Germinal center (tissue), 1 donor: ENCODE data around the gene PPP4R1.

Source experiments
- DNase-seq: peaks from one replicate; pipeline ENCODE4 v3.0.0; 2012; ENCODE audit warnings: mixed read lengths, low spot score

PPP4R1 gene

DNA sequence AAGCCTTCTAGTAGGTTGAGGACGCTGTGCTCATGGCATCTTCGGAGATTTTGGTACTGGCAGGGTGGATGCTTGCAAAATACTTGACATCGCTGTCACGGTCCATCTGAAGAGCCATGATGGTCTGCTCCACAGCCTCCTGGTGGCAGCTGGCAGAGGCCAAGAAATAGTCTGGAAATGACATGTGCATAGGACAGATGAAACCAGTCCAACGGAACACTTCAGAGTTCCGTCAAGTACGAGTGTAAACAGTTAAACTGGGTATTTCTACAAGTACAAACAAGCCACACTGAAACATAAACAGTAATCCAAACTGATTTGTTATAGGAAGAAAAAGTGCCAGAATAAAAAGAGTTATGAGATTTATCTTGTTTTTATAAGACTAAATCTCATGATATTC is 66.6 kb downstream of the PPP4R1 start:
- no peak for DNase-seq

- no peak for DNase-seq
Observed at GRCh38 chr18:9546468-9546867, 67.9 kb downstream of the PPP4R1 start.

DNA sequence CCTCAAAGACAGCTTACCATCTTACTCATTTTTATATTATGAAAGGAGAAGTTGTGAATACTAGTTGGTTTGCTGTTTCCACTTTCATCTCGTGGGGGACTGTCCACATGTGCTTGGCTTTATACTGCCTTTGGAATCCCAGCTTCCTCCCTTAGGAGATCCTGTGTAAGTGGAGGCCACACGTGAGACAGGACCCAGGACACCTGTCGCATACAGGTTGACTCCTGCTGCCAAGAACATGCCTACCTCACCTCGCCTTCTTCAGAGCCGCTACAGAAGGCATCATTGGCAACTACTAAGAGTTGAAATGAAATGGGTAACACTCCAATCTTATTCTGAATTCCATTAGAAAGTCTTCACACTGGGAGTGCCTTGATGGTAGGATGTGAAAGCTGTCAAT is 69.3 kb downstream of the PPP4R1 start:
- no peak for DNase-seq

- DNase-seq = no peak
Observed at GRCh38 chr18:9542924-9543323, 71.4 kb downstream of the PPP4R1 start.

DNA sequence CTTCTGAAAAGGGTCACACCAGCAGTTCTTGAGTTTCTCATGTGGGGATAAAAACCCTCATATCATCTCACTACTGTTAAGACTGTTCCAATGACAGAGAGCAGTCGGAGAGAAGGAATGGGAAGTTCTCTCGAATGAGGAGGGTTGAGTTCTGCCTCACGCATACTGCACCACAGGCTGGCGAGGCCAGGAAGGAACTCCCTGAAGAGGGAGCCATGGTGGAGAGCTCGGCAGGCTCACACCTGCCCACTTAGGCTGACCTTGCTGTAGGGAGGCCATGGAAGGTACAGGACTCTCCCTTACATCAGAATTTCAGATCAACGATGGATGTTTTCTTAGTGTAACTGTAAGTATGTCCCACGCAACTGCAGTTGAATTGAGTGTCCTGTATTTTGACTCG is 74.4 kb downstream of the PPP4R1 start:
- no peak for DNase-seq

DNA sequence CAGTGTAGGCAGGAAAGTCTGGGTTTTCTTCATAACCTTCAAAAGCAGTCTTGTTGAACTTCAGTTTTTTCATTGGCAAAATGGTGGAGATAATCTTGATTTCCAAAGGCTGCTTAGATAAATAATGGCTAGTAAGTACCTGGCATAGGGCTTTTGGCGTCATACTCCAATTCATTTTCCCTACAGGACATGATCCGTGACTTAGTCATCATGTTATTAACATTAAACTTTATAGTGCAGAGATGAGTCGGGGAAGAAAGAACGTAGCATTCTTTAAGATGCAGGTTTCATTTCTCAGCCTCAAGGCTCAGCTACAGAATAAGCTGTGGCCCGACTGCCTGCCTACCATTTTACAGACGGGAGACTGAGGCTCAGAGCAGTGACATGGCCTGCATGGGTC is 75.1 kb downstream of the PPP4R1 start:
- no peak for DNase-seq

DNA sequence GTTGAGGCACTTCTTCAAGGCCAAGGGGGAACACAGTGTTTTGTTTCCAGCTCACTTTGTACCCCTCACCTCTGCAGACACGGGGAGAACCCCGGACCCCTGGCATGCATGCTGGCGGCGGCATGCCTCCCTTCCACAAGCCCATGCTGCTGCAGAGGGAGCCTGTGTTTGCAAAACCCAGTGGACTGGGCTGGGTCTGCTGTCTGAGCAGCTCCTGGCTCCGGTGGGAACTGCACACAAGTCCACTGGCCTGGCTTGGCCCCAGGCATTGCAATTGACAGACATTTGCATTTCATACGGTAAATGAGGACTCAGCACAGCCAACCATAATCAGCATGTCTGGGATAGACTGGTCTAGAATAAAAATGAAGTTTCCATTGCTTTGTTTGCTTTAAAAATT is 76.7 kb downstream of the PPP4R1 start:
- no peak for DNase-seq

- no peak for DNase-seq
Observed at GRCh38 chr18:9536354-9537152, 77.8 kb downstream of the PPP4R1 start.

- no peak for DNase-seq
Observed at GRCh38 chr18:9535430-9535991, 78.8 kb downstream of the PPP4R1 start.

DNA sequence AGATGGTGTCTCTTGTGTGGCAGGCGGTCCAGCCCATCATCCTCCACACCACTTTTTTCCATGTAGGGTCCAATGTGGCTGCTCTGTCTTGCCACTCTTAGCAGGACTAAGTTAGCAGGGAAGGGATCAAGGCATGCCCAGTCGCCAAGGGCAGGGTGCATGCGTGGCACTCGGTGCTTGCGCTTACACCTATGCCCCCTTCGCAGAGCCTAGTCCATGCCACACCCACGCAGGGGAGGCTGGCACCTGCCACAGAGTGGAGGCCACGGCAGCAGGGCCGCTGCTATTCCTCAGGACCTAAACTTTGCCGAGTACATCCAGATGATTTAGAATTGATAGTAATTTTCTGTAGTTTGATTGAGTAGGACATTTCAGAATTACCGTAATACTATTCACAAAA is 79.5 kb downstream of the PPP4R1 start:
- no peak for DNase-seq

DNA sequence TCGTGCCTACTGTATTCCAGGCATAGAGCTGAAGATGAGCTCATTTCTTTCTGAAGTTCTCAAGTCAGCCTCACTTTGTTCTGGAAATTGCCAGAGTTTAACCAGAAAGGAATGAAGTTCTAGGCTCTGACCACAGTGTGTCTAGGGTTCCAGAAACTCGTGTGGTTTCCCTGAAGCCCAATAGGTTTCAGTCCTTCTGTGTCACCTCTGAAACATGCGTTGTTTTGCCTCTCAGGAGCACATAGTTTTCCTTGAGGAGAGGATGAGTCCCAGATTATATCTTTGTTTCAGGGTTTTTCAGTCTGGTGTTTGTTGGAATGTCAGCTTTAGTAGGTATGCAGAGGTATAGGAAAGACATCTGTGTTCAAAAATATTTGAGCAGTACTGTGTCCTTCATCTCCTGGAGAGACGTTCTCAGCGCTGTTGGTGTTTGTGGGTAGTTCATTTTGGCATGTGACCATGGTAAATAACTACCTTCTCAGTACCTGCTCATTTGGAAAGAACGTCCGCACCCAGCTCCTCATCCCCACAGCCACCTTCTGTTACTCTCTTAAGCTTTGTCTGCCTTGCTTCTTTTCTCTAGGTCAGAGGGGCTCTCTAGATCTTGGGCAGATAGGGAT is 82.5 kb downstream of the PPP4R1 start:
- DNase-seq = no peak

- no peak for DNase-seq
Observed at GRCh38 chr18:9530226-9531009, 83.9 kb downstream of the PPP4R1 start.

DNA sequence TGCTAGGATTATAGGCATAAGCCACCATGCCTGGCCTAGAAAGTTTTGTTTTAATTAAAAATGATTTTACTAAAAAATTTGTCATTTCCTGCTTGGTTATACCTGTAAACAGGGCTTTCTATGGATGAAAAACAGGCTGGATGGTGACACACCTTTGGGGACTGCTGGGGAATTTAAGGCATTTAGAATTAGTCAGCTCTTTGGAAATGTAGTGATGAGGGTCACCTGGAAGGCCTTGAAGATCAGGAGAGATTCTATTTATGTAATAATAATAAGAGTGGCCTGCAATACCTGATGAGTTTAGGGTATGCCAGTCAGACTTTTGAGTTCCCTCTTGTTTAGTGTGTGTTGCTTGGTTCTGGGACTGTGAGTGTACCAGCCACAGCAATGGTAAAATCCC is 87.9 kb downstream of the PPP4R1 start:
- DNase-seq = no peak

DNA sequence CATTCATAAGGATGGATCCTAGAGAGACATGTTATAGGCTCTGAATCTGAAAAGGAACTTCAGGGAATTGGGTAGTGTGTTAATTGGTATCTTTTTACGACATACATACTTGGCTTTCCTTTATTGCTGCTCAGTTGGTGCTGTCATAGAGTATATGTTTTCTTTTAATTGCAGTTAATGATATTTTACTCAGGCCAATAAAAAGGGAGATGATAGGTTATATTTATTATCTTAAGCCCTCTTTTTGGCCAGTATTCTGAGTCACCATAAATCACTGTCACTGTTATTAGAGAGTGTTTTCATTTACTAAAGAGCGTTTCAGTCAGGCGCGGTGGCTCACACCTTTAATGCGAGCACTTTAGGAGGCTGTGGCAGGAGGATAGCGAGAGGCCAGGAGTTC is 91.4 kb downstream of the PPP4R1 start:
- no peak for DNase-seq

GRCh38 chr18:9521770-9522169 is 92.6 kb downstream of the PPP4R1 start:
- DNase-seq = no peak

DNA sequence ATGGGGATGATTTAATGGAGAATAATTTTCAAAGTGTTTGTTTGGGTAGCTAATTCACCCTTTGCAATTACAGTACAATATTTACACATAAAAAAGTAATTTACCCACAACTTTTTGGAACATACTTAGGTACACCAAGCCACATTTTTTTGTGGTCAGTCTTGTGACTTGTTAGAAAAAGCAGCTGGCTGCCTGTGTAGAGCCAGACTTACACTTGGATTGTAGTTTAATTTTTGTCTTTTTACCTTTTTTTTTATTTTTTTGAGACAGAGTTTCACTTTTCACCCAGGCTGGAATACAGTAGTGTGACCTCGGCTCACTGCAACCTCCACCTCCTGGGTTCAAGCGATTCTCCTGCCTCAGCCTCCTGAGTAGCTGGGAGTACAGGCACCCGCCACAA is 93.7 kb downstream of the PPP4R1 start:
- no peak for DNase-seq

GRCh38 chr18:9519399-9519798 is 95.0 kb downstream of the PPP4R1 start:
- DNase-seq = no peak

GRCh38 chr18:9517869-9518268 is 96.5 kb downstream of the PPP4R1 start:
- DNase-seq = no peak

DNA sequence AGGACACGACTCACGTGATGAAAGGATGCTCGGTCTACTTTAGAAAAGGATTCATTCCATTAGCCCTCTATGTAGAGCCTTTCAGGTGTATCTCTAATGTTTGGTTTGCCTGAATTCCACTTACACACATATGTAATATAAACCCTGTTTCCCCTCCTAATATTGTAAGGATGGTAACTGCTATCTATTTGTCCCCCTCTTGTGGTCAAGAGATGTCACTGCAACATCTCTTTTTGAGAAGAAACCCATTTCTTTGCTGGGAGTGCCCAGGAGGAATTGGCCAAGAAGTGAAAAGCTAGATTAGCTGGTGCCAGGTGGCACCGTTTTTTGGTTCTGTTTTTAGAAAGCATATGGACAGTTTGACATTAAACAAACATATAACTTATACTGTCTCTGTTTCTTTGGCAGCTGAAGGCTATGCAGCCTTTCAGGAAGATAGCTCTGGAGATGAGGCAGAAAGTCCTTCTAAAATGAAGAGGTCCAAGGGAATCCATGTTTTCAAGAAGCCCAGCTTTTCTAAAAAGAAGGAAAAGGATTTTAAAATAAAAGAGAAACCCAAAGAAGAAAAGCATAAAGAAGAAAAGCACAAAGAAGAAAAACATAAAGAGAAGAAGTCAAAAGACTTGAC is 97.8 kb downstream of the PPP4R1 start:
- DNase-seq = peak; percentile 39

DNA sequence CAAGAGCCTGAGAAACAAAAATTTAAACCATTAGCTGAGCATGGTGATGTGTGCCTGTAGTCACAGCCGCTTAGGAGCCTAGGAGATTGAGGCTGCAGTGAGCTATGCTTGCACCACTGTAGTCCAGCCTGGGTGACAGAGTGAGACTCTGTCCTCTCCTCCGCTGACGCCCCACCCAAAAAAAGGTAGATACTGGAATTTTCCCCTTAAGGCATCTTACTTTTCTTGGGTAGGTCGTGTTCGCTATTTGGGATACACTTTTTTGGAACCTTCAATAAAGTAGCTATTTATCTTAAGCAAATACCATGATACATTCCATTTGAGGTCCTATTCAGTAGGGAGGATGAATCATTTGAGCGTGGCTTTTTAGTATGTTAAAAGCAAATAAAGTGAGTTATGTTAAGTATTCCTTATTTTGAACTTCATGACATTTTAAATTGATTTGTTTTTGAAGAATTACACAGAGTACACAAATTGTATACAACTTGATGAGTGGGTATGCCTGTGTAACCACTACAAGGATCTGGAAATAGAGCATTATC is 100.3 kb downstream of the PPP4R1 start:
- DNase-seq = no peak

GRCh38 chr18:9508446-9509025 is 105.8 kb downstream of the PPP4R1 start:
- no peak for DNase-seq
